Central memory CD8-positive, alpha-beta T cell (primary cell): Measurements from ENCODE around the gene ZNF185.

ENCODE experiments used
- ATAC-seq: fragments of 150-1000 bp; cut with Tn5 transposase; replicated peaks from 2 replicates; pipeline ENCODE4 v1.10.0; 2022; ENCODE audit warnings: mild to moderate bottlenecking, moderate FRiP score, moderate number of reproducible peaks; ENCODE audit not compliant: poor library complexity, severe bottlenecking; ENCODE audit errors: extremely low read depth
- DNase-seq, 2 donors: peaks; one replicate each; pipeline ENCODE4 v3.0.0; 2021; ENCODE audit warnings: low spot score in 2 of 2
- H3K27ac Mint-ChIP-seq: one replicate; pipeline ENCODE4 v1.8.0; 2022; ENCODE audit warnings: low read depth, mild to moderate bottlenecking, moderate library complexity, mixed read lengths
- H3K27me3 Mint-ChIP-seq: one replicate; pipeline ENCODE4 v1.8.0; 2022; ENCODE audit warnings: mixed read lengths
- H3K36me3 Mint-ChIP-seq: one replicate; pipeline ENCODE4 v1.8.0; 2022; ENCODE audit warnings: mild to moderate bottlenecking, moderate library complexity, mixed read lengths; ENCODE audit not compliant: insufficient read depth
- H3K4me1 Mint-ChIP-seq: one replicate; pipeline ENCODE4 v1.8.0; 2022; ENCODE audit warnings: mixed read lengths
- H3K4me3 Mint-ChIP-seq: one replicate; pipeline ENCODE4 v1.8.0; 2022; ENCODE audit warnings: mild to moderate bottlenecking, moderate library complexity, mixed read lengths
- H3K9me3 Mint-ChIP-seq: one replicate; pipeline ENCODE4 v1.8.0; 2022; ENCODE audit warnings: mixed read lengths

The ZNF185 gene

DNA sequence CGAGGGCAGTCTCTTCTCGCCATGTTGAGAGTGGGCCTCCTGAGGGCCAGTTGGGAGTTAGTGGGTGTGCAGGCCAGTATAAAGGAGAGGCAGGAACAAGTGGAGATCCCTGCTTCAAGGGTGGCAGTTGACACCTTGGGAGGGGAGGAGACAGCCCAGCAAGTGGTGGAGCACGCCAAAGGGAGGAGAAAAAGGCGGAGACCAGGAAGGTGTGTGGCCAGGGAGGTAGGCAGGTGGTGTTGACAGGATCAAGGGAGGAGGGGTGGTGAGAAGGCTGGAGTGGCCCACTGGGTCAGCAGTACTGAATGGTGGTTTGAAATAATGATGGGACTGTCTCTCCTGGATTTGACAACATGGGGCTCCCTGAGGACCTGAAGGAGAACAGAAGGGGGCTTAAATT, 32.6 kb downstream of the ZNF185 start:
- Mint-ChIP-seq H3K4me1 (no peaks in the 10 kb centered on the region), H3K36me3 (no peaks in the 10 kb centered on the region), H3K27me3 (peaks cover 11% of the 10 kb centered on the region), H3K27ac (no peak overlapping the region), H3K4me3 (no peak overlapping the region), H3K9me3 (no peaks in the 10 kb centered on the region)
- ATAC-seq, result no peak
- DNase-seq, result no peak

- no peaks in the 10 kb centered on the region for H3K9me3 Mint-ChIP-seq
- H3K27me3 Mint-ChIP-seq, result peaks cover 11% of the 10 kb centered on the region
- no peak overlapping the region for H3K4me3 Mint-ChIP-seq
- H3K27ac Mint-ChIP-seq, result no peak overlapping the region
- H3K4me1 Mint-ChIP-seq, result no peaks in the 10 kb centered on the region
- no peaks in the 10 kb centered on the region for H3K36me3 Mint-ChIP-seq
- DNase-seq (no peak), ATAC-seq (no peak)
Measured at GRCh38 chrX:152932144-152932543, 34.3 kb downstream of the ZNF185 start.

DNA sequence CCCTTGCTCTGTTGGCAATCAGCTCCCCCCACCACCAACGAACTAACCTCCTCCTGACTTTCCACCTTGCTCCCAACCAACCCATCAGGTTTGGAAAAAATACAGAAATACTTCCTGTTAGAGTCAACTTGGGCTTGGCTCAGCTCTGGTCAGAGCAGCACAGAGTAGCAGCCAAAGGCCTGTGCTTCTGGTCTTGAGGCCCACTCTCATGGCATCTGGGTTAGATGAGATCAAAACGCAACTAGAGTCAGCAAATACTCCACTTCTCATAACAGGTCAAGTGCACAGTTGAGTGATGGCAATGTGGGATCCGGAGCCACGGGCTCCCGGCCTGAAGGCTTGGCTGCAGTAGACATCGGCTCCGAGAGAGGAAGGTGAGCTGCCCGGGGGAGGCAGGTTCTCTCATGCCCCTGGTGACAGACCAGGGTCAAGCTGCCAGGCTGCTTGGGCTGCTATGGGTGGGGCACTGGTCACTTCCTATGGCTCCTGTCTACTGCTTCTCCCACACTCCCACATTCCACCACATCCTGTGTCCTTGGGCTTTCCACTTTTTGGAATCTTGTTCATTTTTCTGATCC, 34.8 kb downstream of the ZNF185 start:
- DNase-seq (no peak), ATAC-seq (no peak)
- Mint-ChIP-seq H3K36me3 (no peaks in the 10 kb centered on the region), H3K27ac (no peak overlapping the region), H3K4me1 (no peaks in the 10 kb centered on the region), H3K4me3 (no peak overlapping the region), H3K9me3 (no peaks in the 10 kb centered on the region), H3K27me3 (peaks cover 11% of the 10 kb centered on the region)

DNA sequence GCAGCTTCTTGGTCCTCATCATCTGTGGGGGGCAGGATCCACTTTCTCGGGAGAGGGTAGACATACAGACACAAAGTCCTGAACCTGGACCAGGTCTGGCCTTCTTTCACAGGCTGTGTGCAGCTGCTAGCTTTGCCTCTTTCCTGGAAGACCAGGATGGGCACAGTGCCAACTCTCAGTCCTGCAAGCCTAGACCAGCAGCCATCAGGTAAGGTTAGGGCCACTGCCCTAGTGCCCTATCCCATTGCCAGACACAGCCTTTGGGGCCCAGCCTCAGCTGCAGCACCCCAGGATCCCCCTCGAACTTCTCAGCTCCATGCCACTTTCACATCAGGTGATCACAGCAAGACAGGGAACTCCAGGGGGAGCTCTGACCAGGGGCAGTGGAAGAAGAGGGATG, 38.4 kb downstream of the ZNF185 start:
- H3K9me3 Mint-ChIP-seq, result no peaks in the 10 kb centered on the region
- peaks cover under 1% of the 10 kb centered on the region for H3K36me3 Mint-ChIP-seq
- H3K4me1 Mint-ChIP-seq, result peaks cover 4% of the 10 kb centered on the region
- no peaks in the 10 kb centered on the region for H3K27me3 Mint-ChIP-seq
- no peak for DNase-seq
- no peak for ATAC-seq
- no peak overlapping the region for H3K4me3 Mint-ChIP-seq
- H3K27ac Mint-ChIP-seq, result no peak overlapping the region

GRCh38 chrX:152937236-152937635, 39.4 kb downstream of the ZNF185 start:
- H3K36me3 Mint-ChIP-seq, result peaks cover 2% of the 10 kb centered on the region
- H3K27me3 Mint-ChIP-seq, result no peaks in the 10 kb centered on the region
- no peak overlapping the region for H3K27ac Mint-ChIP-seq
- ATAC-seq (no peak), DNase-seq (no peak)
- no peak overlapping the region for H3K4me3 Mint-ChIP-seq
- H3K9me3 Mint-ChIP-seq, result no peaks in the 10 kb centered on the region
- H3K4me1 Mint-ChIP-seq, result peaks cover 7% of the 10 kb centered on the region

GRCh38 chrX:152941328-152942076, 43.6 kb downstream of the ZNF185 start:
- Mint-ChIP-seq H3K27ac (peak overlapping the region; percentile 72), H3K9me3 (no peaks in the 10 kb centered on the region), H3K4me1 (peaks cover 7% of the 10 kb centered on the region), H3K27me3 (no peaks in the 10 kb centered on the region), H3K36me3 (peaks cover 2% of the 10 kb centered on the region), H3K4me3 (peak overlapping the region; percentile 76)
- ATAC-seq, result peak; percentile 98
- DNase-seq, result peak; percentile 82 to 84

DNA sequence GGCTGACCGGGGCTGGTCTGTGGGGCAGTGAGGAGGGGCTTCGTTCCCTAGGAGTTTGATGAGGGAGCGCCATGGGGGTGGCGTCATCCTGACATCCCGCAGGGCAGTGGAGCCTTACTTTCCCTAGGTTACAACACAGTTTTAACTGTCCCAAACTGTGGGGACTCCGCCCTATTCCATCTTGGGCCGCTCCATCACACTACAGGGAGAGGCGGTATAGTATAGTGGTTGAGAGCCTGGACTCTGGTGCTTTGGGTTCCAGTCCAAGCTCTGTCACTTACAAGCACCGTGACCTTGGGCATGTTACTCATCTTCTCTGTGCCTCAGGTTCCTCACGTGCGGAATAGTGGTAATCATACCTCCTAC, 44.2 kb downstream of the ZNF185 start:
- Mint-ChIP-seq H3K9me3 (no peaks in the 10 kb centered on the region), H3K4me1 (peaks cover 7% of the 10 kb centered on the region), H3K36me3 (peaks cover 2% of the 10 kb centered on the region), H3K4me3 (peak overlapping the region; percentile 76), H3K27ac (no peak overlapping the region), H3K27me3 (no peaks in the 10 kb centered on the region)
- ATAC-seq (no peak), DNase-seq (no peak)

- H3K27ac Mint-ChIP-seq, result no peak overlapping the region
- H3K27me3 Mint-ChIP-seq, result no peaks in the 10 kb centered on the region
- H3K4me3 Mint-ChIP-seq, result no peak overlapping the region
- peaks cover 2% of the 10 kb centered on the region for H3K36me3 Mint-ChIP-seq
- H3K4me1 Mint-ChIP-seq, result peaks cover 7% of the 10 kb centered on the region
- no peaks in the 10 kb centered on the region for H3K9me3 Mint-ChIP-seq
- DNase-seq, result no peak
- no peak for ATAC-seq
Measured at GRCh38 chrX:152943826-152944225, 46.0 kb downstream of the ZNF185 start.

- Mint-ChIP-seq H3K36me3 (peaks cover 2% of the 10 kb centered on the region), H3K4me3 (no peak overlapping the region), H3K4me1 (peaks cover 7% of the 10 kb centered on the region), H3K27me3 (no peaks in the 10 kb centered on the region), H3K9me3 (no peaks in the 10 kb centered on the region), H3K27ac (no peak overlapping the region)
- DNase-seq (no peak), ATAC-seq (no peak)
Measured at GRCh38 chrX:152945021-152945979, 47.4 kb downstream of the ZNF185 start.

- Mint-ChIP-seq H3K4me3 (no peak overlapping the region), H3K27ac (no peak overlapping the region), H3K4me1 (no peaks in the 10 kb centered on the region), H3K36me3 (no peaks in the 10 kb centered on the region), H3K27me3 (no peaks in the 10 kb centered on the region), H3K9me3 (no peaks in the 10 kb centered on the region)
- DNase-seq (no peak), ATAC-seq (no peak)
Measured at GRCh38 chrX:152946681-152947080, 48.8 kb downstream of the ZNF185 start.
